Measurements from ENCODE around the gene IKBIP. TPM values are rescaled to one million over a fixed set of nuclear protein-coding genes. Genes with fewer than 3 reads are reported as not detected.

Gene IKBIP
- total RNA-seq, 1 donor from 2014 or later, result 11.5 TPM

DNA sequence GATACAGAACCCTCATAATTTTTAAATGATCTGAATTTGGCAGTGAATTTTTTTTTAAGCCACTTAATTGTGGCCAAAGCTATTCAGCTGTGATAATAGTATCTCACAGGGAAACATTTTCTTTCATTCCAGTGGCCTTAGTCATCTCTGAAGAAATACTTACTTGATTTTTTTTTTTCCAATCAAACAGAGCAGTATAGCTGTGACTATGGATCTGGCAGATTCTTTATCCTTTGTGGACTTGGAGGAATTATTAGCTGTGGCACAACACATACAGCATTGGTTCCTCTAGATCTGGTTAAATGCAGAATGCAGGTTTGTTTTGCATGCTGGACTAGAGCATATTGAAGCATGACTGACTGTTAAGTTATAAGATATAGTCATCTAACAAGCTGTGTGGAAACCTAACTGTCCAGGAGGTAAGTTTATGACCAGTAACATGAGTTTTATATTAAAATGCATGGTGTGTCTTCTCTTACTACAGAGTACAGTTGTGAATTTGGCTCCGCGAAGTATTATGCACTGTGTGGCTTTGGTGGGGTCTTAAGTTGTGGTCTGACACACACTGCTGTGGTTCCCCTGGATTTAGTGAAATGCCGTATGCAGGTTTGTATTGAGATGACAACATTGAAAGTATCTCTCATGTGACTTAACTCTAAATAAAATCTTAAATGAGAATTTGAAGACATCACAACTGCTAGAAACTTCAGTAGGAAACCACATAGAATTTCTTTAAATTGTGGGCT lies 49.2 kb downstream of the IKBIP start:
- Histone ChIP-seq H3K27me3 (ENCODE audit: control insufficient read depth in 3 of 3, insufficient read depth in 3 of 3, low read length in 3 of 3) (no peaks in the 10 kb centered on the region), H3K36me3 (ENCODE audit: control insufficient read depth in 3 of 3, insufficient read depth in 3 of 3, low read length in 3 of 3) (peaks cover 33 to 41% (median 40%) of the 10 kb centered on the region in 3 donors), H3K4me1 (ENCODE audit: control insufficient read depth in 3 of 3, insufficient read depth in 3 of 3, low read length in 3 of 3) (peaks cover 12 to 16% (median 13%) of the 10 kb centered on the region in 3 donors), H3K4me3 (ENCODE audit: low read length in 3 of 3) (peak overlapping the region; percentile 87 to 99 (median 98)), H3K9ac (ENCODE audit: low read depth in 1 of 3, low read length in 3 of 3) (peak overlapping the region; percentile 99 to 100 (median 100)), H3K27ac (ENCODE audit: low read depth, low read length) (peak overlapping the region; percentile 98), H3K9me3 (ENCODE audit: control insufficient read depth in 3 of 3, low read length in 3 of 3) (no peaks in the 10 kb centered on the region)

DNA sequence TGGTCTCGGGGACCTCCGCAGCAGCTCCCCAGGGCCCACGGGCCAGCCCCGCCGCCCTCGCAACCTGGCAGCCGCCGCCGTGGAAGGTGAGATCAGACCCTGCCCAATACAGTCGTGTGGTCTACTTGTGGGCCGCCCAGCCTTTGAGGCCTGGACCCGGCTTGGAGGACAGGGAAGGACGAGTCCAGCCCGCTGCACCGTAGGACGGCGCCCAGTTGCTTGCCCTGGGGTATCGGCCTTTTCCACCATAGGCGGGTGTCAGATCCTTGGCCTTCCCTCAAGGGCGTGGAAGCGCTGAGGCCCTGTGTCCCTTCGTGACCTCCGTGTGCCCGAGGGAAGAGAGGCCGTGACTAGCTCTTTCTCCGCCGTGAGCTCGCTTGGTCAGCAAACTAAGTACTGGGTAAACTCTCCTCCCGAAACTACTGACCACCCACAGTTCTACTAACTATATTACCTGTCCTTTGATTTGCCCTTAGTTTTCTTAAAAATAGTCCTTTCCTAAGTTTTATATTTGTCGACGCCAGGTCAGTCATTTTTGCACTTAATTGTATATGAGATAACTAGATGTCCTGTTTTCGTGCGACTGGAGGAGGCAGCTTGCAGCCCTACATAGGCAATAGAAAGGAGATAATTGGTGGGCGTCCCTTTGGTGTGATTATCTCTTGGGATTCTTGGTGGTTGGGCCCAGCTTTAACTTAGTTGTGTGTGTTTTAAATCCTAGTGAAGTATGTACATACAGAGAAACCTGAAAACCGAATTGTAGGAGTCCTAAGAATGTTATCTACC lies 50.3 kb downstream of the IKBIP start:
- Histone ChIP-seq H3K27ac (ENCODE audit: low read depth, low read length) (peak overlapping the region; percentile 98), H3K9ac (ENCODE audit: low read depth in 1 of 3, low read length in 3 of 3) (peak overlapping the region; percentile 99 to 100 (median 100))

GRCh38 chr12:98593351-98594049 lies 51.1 kb downstream of the IKBIP start, which contains the start of gene SLC25A3:
TSS of gene SLC25A3 (plus strand) at chr12:98593686. CDS start at chr12:98593979, 293 bp downstream.
- Histone ChIP-seq H3K36me3 (ENCODE audit: control insufficient read depth in 3 of 3, insufficient read depth in 3 of 3, low read length in 3 of 3) (peaks cover 21 to 25% (median 25%) of the 10 kb centered on the region in 3 donors), H3K4me1 (ENCODE audit: control insufficient read depth in 3 of 3, insufficient read depth in 3 of 3, low read length in 3 of 3) (peaks cover 12 to 16% (median 13%) of the 10 kb centered on the region in 3 donors), H3K27me3 (ENCODE audit: control insufficient read depth in 3 of 3, insufficient read depth in 3 of 3, low read length in 3 of 3) (no peaks in the 10 kb centered on the region), H3K9ac (ENCODE audit: low read depth in 1 of 3, low read length in 3 of 3) (peak within 1 kb of the TSS; percentile 99 to 100 (median 100)), H3K4me3 (ENCODE audit: low read length in 3 of 3) (peak within 1 kb of the TSS; percentile 92 to 99 (median 98)), H3K27ac (ENCODE audit: low read depth, low read length) (peak within 1 kb of the TSS; percentile 98), H3K9me3 (ENCODE audit: control insufficient read depth in 3 of 3, low read length in 3 of 3) (no peaks in the 10 kb centered on the region)

More for the DNA sequence above, 50.3 kb downstream of the IKBIP start:
- no peaks in the 10 kb centered on the region for H3K27me3 ChIP-seq (ENCODE audit: control insufficient read depth in 3 of 3, insufficient read depth in 3 of 3, low read length in 3 of 3)
- peaks cover 12 to 16% (median 13%) of the 10 kb centered on the region in 3 donors for H3K4me1 ChIP-seq (ENCODE audit: control insufficient read depth in 3 of 3, insufficient read depth in 3 of 3, low read length in 3 of 3)
- H3K9me3 ChIP-seq (ENCODE audit: control insufficient read depth in 3 of 3, low read length in 3 of 3), result no peaks in the 10 kb centered on the region
- peaks cover 23 to 31% (median 28%) of the 10 kb centered on the region in 3 donors for H3K36me3 ChIP-seq (ENCODE audit: control insufficient read depth in 3 of 3, insufficient read depth in 3 of 3, low read length in 3 of 3)
- H3K4me3 ChIP-seq (ENCODE audit: low read length in 3 of 3), result peak overlapping the region; percentile 87 to 99 (median 98)

- peak overlapping the region; percentile 67 to 99 (median 92) for H3K4me3 ChIP-seq (ENCODE audit: low read length in 3 of 3)
- peak overlapping the region; percentile 98 for H3K27ac ChIP-seq (ENCODE audit: low read depth, low read length)
- no peaks in the 10 kb centered on the region for H3K27me3 ChIP-seq (ENCODE audit: control insufficient read depth in 3 of 3, insufficient read depth in 3 of 3, low read length in 3 of 3)
- H3K36me3 ChIP-seq (ENCODE audit: control insufficient read depth in 3 of 3, insufficient read depth in 3 of 3, low read length in 3 of 3), result peaks cover 19 to 21% (median 20%) of the 10 kb centered on the region in 3 donors
- peak overlapping the region; percentile 75 to 89 (median 82) for H3K9ac ChIP-seq (ENCODE audit: low read depth in 1 of 3, low read length in 3 of 3)
- H3K4me1 ChIP-seq (ENCODE audit: control insufficient read depth in 3 of 3, insufficient read depth in 3 of 3, low read length in 3 of 3), result peaks cover 12 to 16% (median 13%) of the 10 kb centered on the region in 3 donors
- H3K9me3 ChIP-seq (ENCODE audit: control insufficient read depth in 3 of 3, low read length in 3 of 3), result no peaks in the 10 kb centered on the region
These were observed 51.7 kb downstream of the IKBIP start for GRCh38 chr12:98592825-98593322.

GRCh38 chr12:98591209-98591608 lies 53.4 kb downstream of the IKBIP start:
- no peak overlapping the region for H3K9ac ChIP-seq (ENCODE audit: low read depth in 1 of 3, low read length in 3 of 3)

GRCh38 chr12:98587084-98587483 lies 57.5 kb downstream of the IKBIP start:
- Histone ChIP-seq H3K9me3 (ENCODE audit: control insufficient read depth in 3 of 3, low read length in 3 of 3) (no peaks in the 10 kb centered on the region), H3K27ac (ENCODE audit: low read depth, low read length) (no peak overlapping the region), H3K4me3 (ENCODE audit: low read length in 3 of 3) (no peak overlapping the region), H3K4me1 (ENCODE audit: control insufficient read depth in 3 of 3, insufficient read depth in 3 of 3, low read length in 3 of 3) (no peaks in the 10 kb centered on the region), H3K27me3 (ENCODE audit: control insufficient read depth in 3 of 3, insufficient read depth in 3 of 3, low read length in 3 of 3) (no peaks in the 10 kb centered on the region), H3K9ac (ENCODE audit: low read depth in 1 of 3, low read length in 3 of 3) (no peak overlapping the region), H3K36me3 (ENCODE audit: control insufficient read depth in 3 of 3, insufficient read depth in 3 of 3, low read length in 3 of 3) (no peaks in the 10 kb centered on the region)

More at GRCh38 chr12:98591209-98591608, 53.4 kb downstream of the IKBIP start:
- Histone ChIP-seq H3K27me3 (ENCODE audit: control insufficient read depth in 3 of 3, insufficient read depth in 3 of 3, low read length in 3 of 3) (no peaks in the 10 kb centered on the region), H3K27ac (ENCODE audit: low read depth, low read length) (no peak overlapping the region), H3K9me3 (ENCODE audit: control insufficient read depth in 3 of 3, low read length in 3 of 3) (no peaks in the 10 kb centered on the region), H3K36me3 (ENCODE audit: control insufficient read depth in 3 of 3, insufficient read depth in 3 of 3, low read length in 3 of 3) (peaks cover 8 to 9% (median 9%) of the 10 kb centered on the region in 3 donors), H3K4me1 (ENCODE audit: control insufficient read depth in 3 of 3, insufficient read depth in 3 of 3, low read length in 3 of 3) (peaks cover 4 to 11% (median 8%) of the 10 kb centered on the region in 3 donors), H3K4me3 (ENCODE audit: low read length in 3 of 3) (no peak overlapping the region)

- no peak overlapping the region for H3K9ac ChIP-seq (ENCODE audit: low read depth in 1 of 3, low read length in 3 of 3)
- no peaks in the 10 kb centered on the region for H3K9me3 ChIP-seq (ENCODE audit: control insufficient read depth in 3 of 3, low read length in 3 of 3)
- H3K27me3 ChIP-seq (ENCODE audit: control insufficient read depth in 3 of 3, insufficient read depth in 3 of 3, low read length in 3 of 3), result no peaks in the 10 kb centered on the region
- no peak overlapping the region for H3K4me3 ChIP-seq (ENCODE audit: low read length in 3 of 3)
- no peaks in the 10 kb centered on the region for H3K36me3 ChIP-seq (ENCODE audit: control insufficient read depth in 3 of 3, insufficient read depth in 3 of 3, low read length in 3 of 3)
- no peak overlapping the region for H3K27ac ChIP-seq (ENCODE audit: low read depth, low read length)
- H3K4me1 ChIP-seq (ENCODE audit: control insufficient read depth in 3 of 3, insufficient read depth in 3 of 3, low read length in 3 of 3), result no peaks in the 10 kb centered on the region
These were observed 62.5 kb downstream of the IKBIP start for GRCh38 chr12:98582093-98582492.

DNA sequence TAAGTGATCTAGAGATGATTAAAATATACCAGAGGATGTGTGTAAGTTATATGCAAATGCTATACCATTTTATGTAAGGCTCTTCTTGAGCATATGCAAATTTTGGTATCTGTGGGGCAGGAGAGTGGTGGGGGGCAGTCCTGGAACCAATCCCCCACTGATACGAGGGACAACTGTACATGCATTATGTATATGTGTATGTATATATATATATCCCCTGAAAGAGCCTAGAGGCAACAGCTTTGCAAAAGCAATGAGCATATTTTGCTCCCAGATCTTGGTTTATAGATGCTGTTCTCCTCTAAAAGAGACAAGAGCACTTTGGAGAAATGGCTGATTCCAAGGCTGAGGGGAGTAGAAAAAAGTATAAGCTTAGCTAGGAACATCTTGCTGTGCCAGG lies 63.5 kb downstream of the IKBIP start:
- Histone ChIP-seq H3K27ac (ENCODE audit: low read depth, low read length) (no peak overlapping the region), H3K9ac (ENCODE audit: low read depth in 1 of 3, low read length in 3 of 3) (no peak overlapping the region), H3K9me3 (ENCODE audit: control insufficient read depth in 3 of 3, low read length in 3 of 3) (no peaks in the 10 kb centered on the region), H3K4me3 (ENCODE audit: low read length in 3 of 3) (no peak overlapping the region), H3K4me1 (ENCODE audit: control insufficient read depth in 3 of 3, insufficient read depth in 3 of 3, low read length in 3 of 3) (no peaks in the 10 kb centered on the region), H3K36me3 (ENCODE audit: control insufficient read depth in 3 of 3, insufficient read depth in 3 of 3, low read length in 3 of 3) (no peaks in the 10 kb centered on the region), H3K27me3 (ENCODE audit: control insufficient read depth in 3 of 3, insufficient read depth in 3 of 3, low read length in 3 of 3) (no peaks in the 10 kb centered on the region)

GRCh38 chr12:98580695-98581094 lies 63.9 kb downstream of the IKBIP start:
- no peak overlapping the region for H3K27ac ChIP-seq (ENCODE audit: low read depth, low read length)
- no peaks in the 10 kb centered on the region for H3K27me3 ChIP-seq (ENCODE audit: control insufficient read depth in 3 of 3, insufficient read depth in 3 of 3, low read length in 3 of 3)
- H3K4me3 ChIP-seq (ENCODE audit: low read length in 3 of 3), result no peak overlapping the region
- no peaks in the 10 kb centered on the region for H3K9me3 ChIP-seq (ENCODE audit: control insufficient read depth in 3 of 3, low read length in 3 of 3)
- H3K36me3 ChIP-seq (ENCODE audit: control insufficient read depth in 3 of 3, insufficient read depth in 3 of 3, low read length in 3 of 3), result no peaks in the 10 kb centered on the region
- H3K4me1 ChIP-seq (ENCODE audit: control insufficient read depth in 3 of 3, insufficient read depth in 3 of 3, low read length in 3 of 3), result no peaks in the 10 kb centered on the region
- H3K9ac ChIP-seq (ENCODE audit: low read depth in 1 of 3, low read length in 3 of 3), result no peak overlapping the region

Measured in skeletal muscle tissue (tissue), 4 donors.